Activated CD8-positive, alpha-beta memory T cell treated with anti-CD3 and anti-CD28 coated beads, Interleukin-2, amount 10 ng/mL, durations not matched to agents 7 days and 5 days (primary cell): ENCODE data around the gene SLC12A9. TPM values are rescaled to one million over a fixed set of nuclear protein-coding genes. Genes with fewer than 3 reads are reported as not detected.

ENCODE experiments used
- ATAC-seq: fragments of 150-1000 bp; cut with Tn5 transposase; one replicate; pipeline ENCODE4 v1.10.0; 2021; ENCODE audit warnings: moderate library complexity
- CTCF ChIA-PET: fragments of 350-600 bp; sonication (Branson Sonifier 250); formaldehyde crosslinking; loops from one replicate; lab custom pipeline; 2021; ENCODE audit warnings: antibody characterized with exemption; lab: Charles Lee
- DNase-seq: peaks from one replicate; pipeline ENCODE4 v3.0.0-alpha.2; 2020
- H3K27ac Mint-ChIP-seq: one replicate; pipeline ENCODE4 v1.8.0; 2021; ENCODE audit warnings: mild to moderate bottlenecking, mixed read lengths
- H3K27me3 Mint-ChIP-seq: one replicate; pipeline ENCODE4 v1.8.0; 2021; ENCODE audit warnings: mixed read lengths
- H3K36me3 Mint-ChIP-seq: one replicate; pipeline ENCODE4 v1.8.0; 2021; ENCODE audit warnings: mild to moderate bottlenecking, mixed read lengths
- H3K4me1 Mint-ChIP-seq: one replicate; pipeline ENCODE4 v1.8.0; 2021; ENCODE audit warnings: mixed read lengths
- H3K4me3 Mint-ChIP-seq: one replicate; pipeline ENCODE4 v1.8.0; 2021; ENCODE audit warnings: mild to moderate bottlenecking, moderate library complexity, mixed read lengths
- H3K9me3 Mint-ChIP-seq: one replicate; pipeline ENCODE4 v1.8.0; 2022; ENCODE audit warnings: low read depth, mixed read lengths
- total RNA-seq, 2 experiments: library from RNA; stranded (reverse); gene quantifications; one replicate each; pipeline ENCODE4 v1.2.3, GENCODE V29; 2021

The SLC12A9 gene
- total RNA-seq, 2 experiments from 2014 or later = 28.6 to 30.1 TPM

DNA sequence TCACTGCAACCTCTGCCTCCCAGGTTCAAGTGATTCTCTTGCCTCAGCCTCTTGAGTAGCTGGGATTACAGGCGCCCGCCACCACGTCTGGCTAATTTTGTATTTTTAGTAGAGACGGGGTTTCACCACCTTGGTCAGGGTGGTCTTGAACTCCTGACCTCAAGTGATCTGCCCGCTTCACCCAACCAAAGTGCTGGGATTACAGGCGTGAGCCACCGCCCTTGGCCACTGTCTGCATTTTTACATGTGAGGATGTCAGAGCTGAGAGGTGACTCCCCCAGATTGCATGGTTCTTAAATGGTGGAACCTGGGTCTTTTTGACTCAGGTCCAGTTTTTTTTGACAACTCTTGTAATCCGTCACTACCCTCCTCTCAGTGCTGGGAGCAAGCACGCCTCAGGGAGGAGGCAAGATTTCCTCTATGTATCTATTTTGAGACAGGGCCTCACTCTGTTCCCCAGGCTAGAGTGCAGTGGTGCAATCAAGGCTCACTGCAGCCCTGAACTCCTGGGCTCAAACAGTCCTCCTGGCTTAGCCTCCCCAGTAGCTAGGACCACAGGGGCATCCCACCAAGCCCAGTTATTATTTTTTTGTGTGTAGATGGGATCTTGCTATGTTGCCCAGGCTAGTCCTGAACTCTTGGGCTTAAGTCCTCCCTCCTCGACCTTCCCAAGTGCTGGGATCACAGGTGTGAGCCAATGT, 21.2 kb downstream of the SLC12A9 start:
- DNase-seq (no peak), ATAC-seq (no peak)
- Mint-ChIP-seq H3K27me3 (no peaks in the 10 kb centered on the region), H3K4me3 (peak overlapping the region; percentile 100), H3K4me1 (peaks cover 47% of the 10 kb centered on the region), H3K9me3 (no peaks in the 10 kb centered on the region), H3K36me3 (peaks cover 58% of the 10 kb centered on the region), H3K27ac (peak overlapping the region; percentile 100)
- CTCF ChIA-PET = no interaction called here

DNA sequence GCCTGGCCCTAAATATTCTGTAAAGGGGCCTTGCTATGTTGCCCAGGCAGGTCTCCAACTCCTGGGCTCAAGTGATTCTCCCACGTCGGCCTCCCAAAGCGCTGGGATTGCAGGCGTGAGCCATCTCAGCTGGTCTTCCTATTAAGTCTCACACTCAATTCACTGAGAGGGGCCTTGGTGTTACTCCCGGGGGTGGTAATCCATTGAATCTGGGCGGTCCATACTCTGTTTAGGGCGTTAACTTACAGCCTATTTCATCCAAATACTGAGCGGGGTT, 21.7 kb downstream of the SLC12A9 start:
- CTCF ChIA-PET = interaction anchor here (1.1 kb wide), 1 partner anchor 210 kb away, joined by 3 read pairs; no protein-coding TSS in a partner anchor
- peaks cover 61% of the 10 kb centered on the region for H3K36me3 Mint-ChIP-seq
- peak; percentile 0 for ATAC-seq

GRCh38 chr7:100874577-100875355, 22.3 kb downstream of the SLC12A9 start, which contains the start of gene SRRT:
SRRT (plus strand) TSS chr7:100875103; CDS start chr7:100875591, 488 bp downstream.
- Mint-ChIP-seq H3K27me3 (no peaks in the 10 kb centered on the region), H3K27ac (peak within 1 kb of the TSS; percentile 100), H3K4me3 (peak within 1 kb of the TSS; percentile 100), H3K4me1 (peaks cover 51% of the 10 kb centered on the region), H3K9me3 (no peaks in the 10 kb centered on the region), H3K36me3 (peaks cover 63% of the 10 kb centered on the region)
- ATAC-seq = peak; percentile 96
- peak; percentile 99 for DNase-seq
- CTCF ChIA-PET = interaction anchor here (0.6 to 5.3 kb wide), 7 partner anchors 14 to 210 kb away, joined by 3 to 44 read pairs (median 5); partner anchors contain the start of genes ACHE, POP7, SLC12A9 and UFSP1

More for the DNA sequence above, 21.7 kb downstream of the SLC12A9 start:
- H3K4me1 Mint-ChIP-seq = peaks cover 48% of the 10 kb centered on the region
- DNase-seq = no peak
- H3K4me3 Mint-ChIP-seq = peak overlapping the region; percentile 100
- H3K9me3 Mint-ChIP-seq = no peaks in the 10 kb centered on the region
- no peaks in the 10 kb centered on the region for H3K27me3 Mint-ChIP-seq
- peak overlapping the region; percentile 100 for H3K27ac Mint-ChIP-seq

DNA sequence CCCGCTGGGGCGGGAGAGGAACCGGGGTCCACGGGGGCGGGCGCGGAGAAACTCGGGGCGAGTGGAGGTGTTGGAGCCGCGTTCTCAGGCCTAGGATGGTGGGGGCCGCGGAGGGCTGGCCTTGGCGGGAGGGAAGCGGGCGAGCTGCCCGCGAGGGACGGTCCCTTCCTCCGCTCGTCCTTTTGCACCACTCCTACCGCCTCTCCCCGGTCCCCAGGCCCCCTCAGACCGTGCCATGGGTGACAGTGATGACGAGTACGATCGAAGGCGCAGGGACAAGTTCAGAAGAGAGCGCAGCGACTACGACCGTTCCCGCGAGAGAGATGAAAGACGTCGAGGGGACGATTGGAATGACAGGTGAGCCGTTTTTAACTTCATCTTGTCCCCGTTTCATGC, 22.8 kb downstream of the SLC12A9 start:
- ATAC-seq = peak; percentile 48
- peaks cover 55% of the 10 kb centered on the region for H3K4me1 Mint-ChIP-seq

GRCh38 chr7:100878013-100878412, 25.5 kb downstream of the SLC12A9 start:
- H3K36me3 Mint-ChIP-seq = peaks cover 69% of the 10 kb centered on the region
- peaks cover 64% of the 10 kb centered on the region for H3K4me1 Mint-ChIP-seq
- no peaks in the 10 kb centered on the region for H3K9me3 Mint-ChIP-seq
- DNase-seq (no peak), ATAC-seq (no peak)
- no peaks in the 10 kb centered on the region for H3K27me3 Mint-ChIP-seq
- H3K4me3 Mint-ChIP-seq = peak overlapping the region; percentile 28
- H3K27ac Mint-ChIP-seq = no peak overlapping the region
- CTCF ChIA-PET = interaction anchor here (1.3 to 5.3 kb wide), 4 partner anchors 11 to 207 kb away, joined by 3 to 44 read pairs (median 4); partner anchors contain the start of genes POP7, SLC12A9 and UFSP1

More for the DNA sequence above, 22.8 kb downstream of the SLC12A9 start:
- peaks cover 66% of the 10 kb centered on the region for H3K36me3 Mint-ChIP-seq
- no peaks in the 10 kb centered on the region for H3K9me3 Mint-ChIP-seq
- no peaks in the 10 kb centered on the region for H3K27me3 Mint-ChIP-seq
- H3K27ac Mint-ChIP-seq = peak overlapping the region; percentile 100
- peak overlapping the region; percentile 100 for H3K4me3 Mint-ChIP-seq
- peak; percentile 68 for DNase-seq
- CTCF ChIA-PET = interaction anchor here (1.1 to 5.3 kb wide), 7 partner anchors 9 to 209 kb away, joined by 3 to 44 read pairs (median 5); partner anchors contain the start of genes ACHE, POP7, SLC12A9 and UFSP1

DNA sequence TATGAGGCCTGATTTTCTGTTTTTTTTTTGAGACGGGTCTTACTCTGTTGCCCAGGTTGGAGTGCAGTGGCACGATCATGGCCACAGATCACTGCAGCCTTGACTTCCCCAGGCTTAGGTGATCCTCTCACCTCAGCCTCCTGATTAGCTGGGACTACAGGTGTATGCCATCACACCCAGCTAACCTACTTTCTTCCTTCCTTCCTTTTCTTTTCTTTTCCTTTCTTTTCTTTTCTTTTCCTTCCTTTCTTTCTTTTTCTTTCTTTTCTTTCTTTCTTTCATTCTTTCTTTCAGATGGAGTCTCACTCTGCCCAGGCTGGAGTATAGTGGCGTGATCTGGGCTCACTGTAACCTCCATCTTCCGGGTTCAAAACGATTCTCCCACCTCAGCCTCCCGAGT, 26.2 kb downstream of the SLC12A9 start:
- Mint-ChIP-seq H3K4me3 (no peak overlapping the region), H3K36me3 (peaks cover 68% of the 10 kb centered on the region), H3K27ac (peak overlapping the region; percentile 58), H3K4me1 (peaks cover 67% of the 10 kb centered on the region), H3K27me3 (no peaks in the 10 kb centered on the region), H3K9me3 (no peaks in the 10 kb centered on the region)
- CTCF ChIA-PET = interaction anchor here (1.4 to 5.3 kb wide), 3 partner anchors 10 to 206 kb away, joined by 3 to 44 read pairs (median 6); partner anchors contain the start of genes SLC12A9 and UFSP1
- DNase-seq = no peak
- no peak for ATAC-seq

DNA sequence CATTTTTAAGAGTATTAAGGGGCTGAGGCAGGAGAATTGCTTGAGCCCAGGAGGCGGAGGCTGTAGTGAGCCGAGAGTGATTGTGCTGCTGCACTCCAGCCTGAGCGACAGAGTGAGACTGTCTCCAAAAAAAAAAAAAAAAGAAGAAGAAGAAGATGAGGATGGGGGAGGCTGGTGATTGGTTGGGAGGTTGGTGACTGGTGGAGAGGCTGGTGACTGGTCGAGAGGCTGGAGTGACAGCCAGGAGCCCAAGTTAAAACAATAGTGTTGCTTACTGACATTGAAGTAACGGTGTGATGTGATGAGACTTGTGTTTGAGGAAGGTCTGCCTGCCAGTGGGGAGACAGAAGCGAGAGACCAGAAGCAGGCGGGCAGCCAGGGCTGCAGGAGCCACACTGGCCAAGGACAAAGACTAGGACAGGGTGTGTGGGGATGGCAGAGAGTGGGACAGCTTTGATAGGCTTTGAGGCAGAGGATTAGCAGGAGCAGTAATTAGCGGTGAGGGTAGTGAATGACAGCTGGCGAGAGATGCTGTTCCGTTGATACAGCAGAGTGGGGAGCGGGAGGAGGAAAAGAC, 27.3 kb downstream of the SLC12A9 start:
- Mint-ChIP-seq H3K9me3 (no peaks in the 10 kb centered on the region), H3K36me3 (peaks cover 69% of the 10 kb centered on the region), H3K27ac (no peak overlapping the region), H3K4me1 (peaks cover 67% of the 10 kb centered on the region), H3K27me3 (no peaks in the 10 kb centered on the region), H3K4me3 (no peak overlapping the region)
- ATAC-seq (no peak), DNase-seq (no peak)
- CTCF ChIA-PET = interaction anchor here (2.1 to 5.3 kb wide), 2 partner anchors 9 to 28 kb away, joined by 6 to 44 read pairs; partner anchors contain the start of genes SLC12A9 and UFSP1

GRCh38 chr7:100880645-100881044, 28.1 kb downstream of the SLC12A9 start:
- CTCF ChIA-PET = no interaction called here
- no peak for DNase-seq
- no peak for ATAC-seq
- no peak overlapping the region for H3K27ac Mint-ChIP-seq
- H3K4me1 Mint-ChIP-seq = peaks cover 70% of the 10 kb centered on the region
- H3K27me3 Mint-ChIP-seq = no peaks in the 10 kb centered on the region
- H3K36me3 Mint-ChIP-seq = peaks cover 70% of the 10 kb centered on the region
- no peak overlapping the region for H3K4me3 Mint-ChIP-seq
- H3K9me3 Mint-ChIP-seq = no peaks in the 10 kb centered on the region

GRCh38 chr7:100881136-100881535, 28.6 kb downstream of the SLC12A9 start:
- Mint-ChIP-seq H3K4me3 (no peak overlapping the region), H3K9me3 (no peaks in the 10 kb centered on the region), H3K27ac (no peak overlapping the region), H3K4me1 (peaks cover 73% of the 10 kb centered on the region), H3K27me3 (no peaks in the 10 kb centered on the region), H3K36me3 (peaks cover 72% of the 10 kb centered on the region)
- DNase-seq = no peak
- no peak for ATAC-seq
- CTCF ChIA-PET = no interaction called here

DNA sequence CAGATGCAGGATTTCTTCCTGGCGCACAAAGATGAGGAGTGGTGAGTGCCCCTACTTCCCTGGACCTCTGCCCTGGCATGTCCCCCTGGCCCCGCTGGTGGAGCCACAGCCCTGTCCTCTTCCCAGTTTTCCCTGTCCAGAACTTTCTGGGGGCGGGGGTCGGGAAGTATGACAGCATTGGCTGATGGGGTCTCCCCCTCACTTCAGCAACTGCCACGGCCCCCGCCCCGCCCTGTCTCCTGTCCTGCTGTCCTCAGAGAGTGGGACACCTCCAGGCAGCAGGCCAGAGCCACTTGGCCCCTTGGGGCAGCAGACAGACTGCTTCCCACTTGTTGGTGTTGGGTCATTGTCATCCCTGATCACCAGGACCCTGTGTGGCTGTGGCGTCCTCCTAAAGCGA, 29.7 kb downstream of the SLC12A9 start:
- no peaks in the 10 kb centered on the region for H3K9me3 Mint-ChIP-seq
- CTCF ChIA-PET = no interaction called here
- H3K27me3 Mint-ChIP-seq = no peaks in the 10 kb centered on the region
- ATAC-seq (no peak), DNase-seq (no peak)
- H3K4me1 Mint-ChIP-seq = peaks cover 73% of the 10 kb centered on the region
- H3K4me3 Mint-ChIP-seq = no peak overlapping the region
- no peak overlapping the region for H3K27ac Mint-ChIP-seq
- H3K36me3 Mint-ChIP-seq = peaks cover 74% of the 10 kb centered on the region

DNA sequence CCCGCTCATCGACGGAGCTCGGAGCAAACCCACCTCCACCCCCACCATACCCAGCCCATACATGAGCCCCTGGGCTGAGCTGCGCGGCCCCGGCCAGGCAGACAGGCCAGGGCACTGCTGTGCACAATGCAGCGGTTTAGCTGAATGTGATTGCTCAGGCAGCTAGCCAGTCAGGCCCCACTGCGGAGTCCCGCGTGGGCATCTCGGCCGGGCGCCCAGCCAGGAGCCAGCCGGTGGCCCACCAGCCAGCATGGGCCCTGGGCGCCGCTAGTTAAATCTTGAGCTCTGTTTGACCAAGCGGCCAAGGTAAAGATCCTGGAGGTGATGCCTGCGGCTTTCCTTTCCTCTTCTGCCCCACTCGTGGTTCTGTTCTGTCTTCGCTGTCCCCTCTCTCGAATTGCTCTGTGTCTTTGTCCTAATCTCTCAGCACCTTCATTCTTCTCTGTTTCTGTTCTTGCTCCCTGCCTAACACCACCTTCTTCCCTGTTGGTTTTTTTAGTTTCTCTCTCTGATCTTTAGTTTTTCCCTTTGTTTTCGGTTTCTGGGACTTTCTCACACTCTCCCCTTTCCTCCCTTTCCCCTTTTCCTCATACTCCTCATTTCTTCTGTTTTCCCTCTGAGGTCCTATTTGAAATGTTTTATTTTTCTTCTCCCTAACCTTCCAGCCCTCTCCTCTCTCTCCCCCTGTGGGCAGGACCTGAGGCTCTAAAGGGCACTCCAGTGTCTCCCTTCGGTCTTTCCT, 30.4 kb downstream of the SLC12A9 start:
- H3K9me3 Mint-ChIP-seq = no peaks in the 10 kb centered on the region

DNA sequence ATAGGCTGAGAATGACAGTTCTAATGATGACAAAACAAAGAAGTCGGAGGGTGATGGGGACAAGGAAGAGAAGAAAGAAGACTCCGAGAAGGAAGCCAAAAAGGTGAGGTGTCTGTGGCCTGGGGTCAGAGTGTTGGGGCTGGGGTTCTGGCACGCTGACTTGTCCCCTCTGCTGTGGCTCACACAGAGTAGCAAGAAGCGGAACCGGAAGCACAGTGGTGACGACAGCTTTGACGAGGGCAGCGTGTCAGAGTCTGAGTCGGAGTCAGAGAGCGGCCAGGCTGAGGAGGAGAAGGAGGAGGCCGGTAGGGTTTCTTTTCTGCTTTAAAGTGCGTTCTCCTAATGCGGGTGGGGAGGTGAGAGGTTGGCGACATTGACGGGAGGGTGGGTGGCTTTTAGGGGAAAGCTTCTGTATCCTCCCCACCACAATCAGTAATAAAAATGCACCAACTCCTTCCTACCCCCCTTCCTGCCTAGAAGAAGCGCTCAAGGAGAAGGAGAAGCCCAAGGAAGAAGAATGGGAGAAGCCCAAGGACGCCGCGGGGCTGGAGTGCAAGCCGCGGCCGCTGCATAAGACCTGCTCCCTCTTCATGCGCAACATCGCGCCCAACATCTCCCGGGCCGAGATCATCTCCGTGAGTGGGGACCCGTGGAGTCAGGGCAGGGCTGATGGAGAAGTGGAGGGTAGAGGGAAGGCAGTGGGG, 32.4 kb downstream of the SLC12A9 start:
- ATAC-seq (peak; percentile 16), DNase-seq (peak; percentile 83)
- Mint-ChIP-seq H3K4me3 (peak overlapping the region; percentile 46), H3K9me3 (no peaks in the 10 kb centered on the region), H3K27me3 (no peaks in the 10 kb centered on the region), H3K4me1 (peaks cover 66% of the 10 kb centered on the region), H3K27ac (peak overlapping the region; percentile 73), H3K36me3 (peaks cover 72% of the 10 kb centered on the region)
- CTCF ChIA-PET = interaction anchor here (1.0 kb wide), 1 partner anchor 9 kb away, joined by 3 read pairs; no protein-coding TSS in a partner anchor

More for the DNA sequence above, 30.4 kb downstream of the SLC12A9 start:
- ATAC-seq = no peak
- H3K4me1 Mint-ChIP-seq = peaks cover 75% of the 10 kb centered on the region
- CTCF ChIA-PET = no interaction called here
- H3K27ac Mint-ChIP-seq = peak overlapping the region; percentile 44
- H3K27me3 Mint-ChIP-seq = no peaks in the 10 kb centered on the region
- H3K4me3 Mint-ChIP-seq = no peak overlapping the region
- peaks cover 77% of the 10 kb centered on the region for H3K36me3 Mint-ChIP-seq
- DNase-seq = no peak
